Stromal cell of bone marrow (primary cell): ENCODE data around the gene PRX.
"Not testable (repeated sequence)": the region's sequence is repeated elsewhere in the genome, so short reads cannot be mapped to it uniquely, and the experiment has no call there.

Experiments
- DNase-seq: peaks from one replicate; pipeline ENCODE4 v3.0.0-alpha.2; 2012; ENCODE audit warnings: low read depth

The PRX gene

DNA sequence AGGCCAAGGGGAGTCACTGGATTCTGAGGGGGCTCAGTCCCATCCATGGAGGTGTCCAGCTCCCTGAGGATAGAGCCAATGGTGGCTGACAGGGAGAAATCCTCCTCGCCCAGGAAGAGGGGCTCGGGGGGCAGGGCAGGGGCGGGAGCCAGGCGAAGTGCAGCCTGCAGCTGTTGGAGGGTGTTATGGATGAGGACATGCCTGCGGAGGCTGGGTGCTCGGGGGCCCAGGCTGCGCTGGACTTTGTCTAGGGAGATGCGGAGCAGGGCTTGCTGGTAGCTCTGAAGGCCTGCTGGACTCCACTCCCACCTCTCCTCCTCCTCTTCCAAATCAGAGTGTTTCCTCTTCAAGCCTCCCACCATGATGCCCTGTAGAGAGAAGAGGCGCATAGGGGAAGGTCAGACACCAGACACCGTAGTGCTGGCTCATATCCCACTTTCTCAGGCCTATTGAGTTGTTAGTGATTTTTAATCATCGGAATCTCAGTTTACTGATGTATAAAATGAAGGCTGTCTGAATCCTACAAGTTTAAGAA lies 28.6 kb upstream of the PRX start:
- DNase-seq, result no peak

- no peak for DNase-seq
These were observed 25.1 kb upstream of the PRX start for GRCh38 chr19:40438284-40438683.

GRCh38 chr19:40433391-40434216 lies 20.4 kb upstream of the PRX start:
- peak; percentile 89 for DNase-seq

DNA sequence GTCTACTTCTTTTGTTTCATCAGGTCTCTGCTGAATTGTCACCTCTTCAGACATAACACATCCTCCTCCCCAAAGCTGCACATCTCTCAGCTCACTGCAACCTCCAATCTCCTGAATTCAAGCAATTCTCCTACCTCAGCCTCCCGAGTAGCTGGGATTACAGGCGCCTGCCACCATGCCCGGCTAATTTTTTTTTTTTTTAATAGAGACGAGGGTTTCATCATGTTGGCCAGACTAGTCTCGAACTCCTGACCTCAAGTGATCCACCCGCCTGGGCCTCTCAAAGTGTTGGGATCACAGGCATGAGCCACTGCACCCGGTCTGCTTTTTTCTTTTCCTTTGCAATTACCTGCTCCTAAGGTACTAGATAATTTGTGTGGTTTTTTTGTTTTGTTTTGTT lies 19.6 kb upstream of the PRX start:
- not testable (repeated sequence) for DNase-seq

DNA sequence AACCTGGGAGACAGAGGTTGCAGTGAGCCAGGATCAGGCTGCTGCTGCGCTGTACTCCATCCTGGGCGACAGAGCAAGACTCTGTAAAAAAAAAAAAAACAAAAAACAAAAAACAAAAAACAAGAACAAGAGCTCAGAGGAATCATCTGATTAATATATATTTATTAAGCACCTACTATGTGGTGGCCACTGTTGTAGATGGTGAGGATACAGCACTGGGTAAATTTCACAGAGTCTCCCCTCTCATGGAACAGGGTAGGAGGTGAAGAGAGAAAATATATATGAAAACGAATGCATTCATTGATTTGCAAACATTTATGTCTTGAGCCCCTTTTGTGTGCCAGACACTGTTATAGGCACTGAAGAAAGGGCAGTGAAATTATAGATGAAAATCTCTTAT lies 18.5 kb upstream of the PRX start:
- no peak for DNase-seq

DNA sequence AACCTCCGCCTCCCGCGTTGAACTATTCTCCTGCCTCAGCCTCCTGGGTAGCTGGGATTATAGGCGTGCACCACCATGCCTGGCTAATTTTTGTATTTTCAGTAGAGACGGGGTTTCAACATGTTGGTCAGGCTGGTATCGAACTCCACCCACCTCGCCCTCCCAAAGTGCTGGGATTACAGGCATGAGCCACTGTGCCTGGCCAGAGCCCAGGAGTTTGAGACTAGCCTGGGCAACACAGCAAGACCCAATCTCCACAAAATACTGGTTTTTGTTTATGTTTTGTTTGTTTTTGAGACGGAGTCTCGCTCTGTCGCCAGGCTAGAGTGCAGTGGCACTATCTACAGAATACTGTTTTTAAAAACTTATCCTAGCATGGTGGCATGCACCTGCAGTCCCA lies 17.1 kb upstream of the PRX start:
- not testable (repeated sequence) for DNase-seq

GRCh38 chr19:40428197-40428596 lies 15.0 kb upstream of the PRX start:
- DNase-seq, result not testable (repeated sequence)

GRCh38 chr19:40425450-40426287 lies 12.5 kb upstream of the PRX start, which contains the start of gene SERTAD1:
Gene SERTAD1, minus strand, starts transcription at chr19:40425992. Its CDS starts 2,446 bp downstream, at chr19:40423546.
- peak; percentile 98 for DNase-seq

DNA sequence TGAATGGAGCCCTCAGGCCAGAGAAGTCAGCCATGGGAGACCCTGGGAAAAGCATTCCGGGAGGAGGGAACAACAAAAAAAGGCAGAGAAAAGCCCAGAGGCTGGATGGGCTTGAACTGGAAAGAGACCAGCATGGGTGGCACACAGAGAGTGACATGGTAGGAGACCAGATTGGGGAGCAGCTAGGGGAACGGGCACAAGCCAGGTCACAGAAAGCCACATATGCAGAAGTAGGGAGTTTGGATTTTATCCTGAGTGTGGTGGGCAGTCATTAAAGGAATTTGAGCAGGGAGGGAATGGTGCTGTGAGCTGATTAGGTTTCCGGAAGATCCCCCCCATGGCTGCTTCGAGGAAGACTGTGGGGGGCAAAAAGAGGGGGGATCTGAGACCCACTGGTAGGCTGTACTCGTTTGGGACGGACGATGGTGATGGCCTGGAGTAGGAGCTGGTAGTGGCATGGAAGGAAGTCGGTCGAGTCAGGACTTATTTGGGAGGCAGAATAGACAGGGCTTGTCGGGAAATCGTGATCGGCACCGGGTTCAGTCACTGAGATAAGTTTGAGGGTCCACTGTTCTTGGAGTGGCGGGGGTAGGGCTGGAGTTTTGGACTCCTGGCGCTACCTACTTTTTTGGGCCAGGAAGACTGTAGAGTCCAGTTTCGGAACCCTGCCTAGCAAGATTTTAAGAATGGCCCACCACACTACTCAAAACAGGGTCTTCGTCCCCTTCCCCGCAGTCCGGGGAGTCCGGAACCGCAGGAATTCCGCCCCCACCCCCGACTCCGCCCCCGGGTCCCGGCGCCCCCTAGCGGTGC lies 11.7 kb upstream of the PRX start:
- no peak for DNase-seq

DNA sequence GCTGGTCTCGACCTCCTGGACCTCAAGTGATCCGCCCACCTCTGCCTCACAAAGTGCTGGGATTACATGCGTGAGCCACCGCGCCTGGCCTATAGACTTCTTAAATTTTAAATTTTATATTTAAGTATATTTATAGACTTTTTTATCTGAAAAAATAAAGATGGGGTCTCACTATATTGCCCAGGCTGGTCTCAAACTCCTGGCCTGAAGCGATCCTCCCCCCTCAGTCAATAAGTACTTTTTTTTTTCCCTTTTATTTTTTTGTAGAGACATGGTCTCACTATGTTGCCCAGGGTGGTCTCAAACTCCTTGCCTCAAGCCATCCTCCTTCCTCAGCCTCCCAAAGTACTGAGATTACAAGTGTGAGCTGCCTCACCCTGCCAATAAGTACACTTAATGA lies 10.8 kb upstream of the PRX start:
- DNase-seq, result no peak

DNA sequence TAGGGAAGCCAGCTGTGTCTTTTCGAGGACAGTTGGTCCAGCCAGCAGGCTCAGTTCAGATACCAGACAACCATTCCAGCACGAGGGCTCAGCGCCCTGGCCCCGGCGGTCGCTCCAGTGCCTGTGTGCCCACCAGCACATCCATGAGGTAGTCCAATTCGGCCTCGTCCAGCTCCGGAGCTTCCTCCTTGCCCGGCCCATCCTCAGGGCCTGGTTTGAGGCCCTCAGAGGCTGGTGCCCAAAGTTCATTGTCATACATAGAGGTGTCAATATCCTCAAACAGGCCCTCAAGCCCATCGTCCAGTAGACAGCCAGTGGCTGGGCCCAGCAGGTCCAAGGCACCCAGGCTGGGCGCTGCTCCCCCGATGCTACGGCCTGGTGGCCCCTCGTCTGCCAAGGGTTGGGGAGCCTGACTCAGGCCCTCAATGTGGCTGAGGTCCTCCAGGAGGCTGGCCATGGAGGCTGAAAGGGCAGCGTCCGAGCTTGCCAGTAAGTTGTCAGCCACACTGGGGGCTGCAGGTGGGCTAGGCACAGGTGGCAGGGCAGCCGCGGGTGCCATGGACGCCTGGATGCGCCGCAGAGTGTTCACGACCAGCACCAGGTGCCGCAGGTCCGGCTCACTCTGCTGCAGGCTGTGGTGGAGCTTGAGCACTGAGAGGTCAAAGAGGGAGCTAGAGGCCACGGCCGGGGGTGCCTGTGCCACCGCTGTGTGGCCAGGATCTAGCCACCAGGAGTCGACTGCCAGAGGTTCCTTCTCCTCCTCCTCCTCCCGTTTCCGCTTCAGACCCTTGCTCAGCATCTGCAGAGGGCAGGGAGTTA lies 9.8 kb upstream of the PRX start:
- no peak for DNase-seq

- no peak for DNase-seq
These were observed 9.0 kb upstream of the PRX start for GRCh38 chr19:40421993-40422747.

DNA sequence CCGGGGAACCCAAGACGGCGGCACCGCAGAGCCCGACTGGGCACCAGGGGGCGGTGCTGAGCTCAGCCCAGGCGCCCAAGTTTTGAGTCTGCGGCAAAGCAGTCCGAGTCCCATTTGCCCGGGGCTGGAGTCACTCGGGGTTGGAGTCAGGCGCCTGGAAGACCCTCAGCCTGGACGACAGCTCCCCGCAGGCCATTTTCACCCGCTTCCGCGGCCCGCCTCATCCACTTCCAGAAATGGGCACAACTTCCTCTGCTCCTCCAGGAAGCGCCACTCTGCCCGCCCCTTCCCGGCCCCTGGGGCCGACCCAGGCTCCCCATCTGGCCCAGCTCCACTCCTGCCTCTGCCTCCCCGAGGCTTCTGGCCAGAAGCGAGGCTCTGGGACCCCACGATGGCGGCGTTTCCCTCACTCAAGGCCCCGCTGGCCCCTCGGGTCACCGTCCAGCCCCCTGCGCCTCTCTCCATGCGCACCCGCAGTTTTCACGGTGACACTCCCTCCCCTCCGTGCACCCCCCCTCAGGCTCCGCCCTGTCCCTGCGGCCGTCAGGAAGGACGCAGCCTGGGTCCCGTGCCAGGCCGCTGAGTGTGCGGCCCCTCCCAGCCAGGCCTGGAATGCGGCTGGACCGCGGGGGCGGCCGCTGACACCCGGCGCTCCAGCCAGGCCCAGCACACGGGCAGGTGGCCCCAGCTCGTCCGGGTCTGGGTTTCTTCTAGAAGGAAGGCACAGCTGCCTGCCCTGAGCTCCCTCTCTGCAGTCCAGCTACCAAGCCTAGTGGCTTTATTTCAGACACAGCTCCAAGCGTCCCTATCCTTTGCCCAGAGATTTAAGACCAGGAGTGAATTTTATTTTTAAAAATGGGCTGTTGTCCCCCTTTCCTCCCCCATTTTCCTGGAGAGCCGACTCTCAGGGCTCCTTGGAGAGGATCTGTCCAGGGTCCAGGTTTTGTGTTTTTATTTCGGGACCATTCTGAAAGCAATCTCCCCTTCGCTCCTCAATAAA lies 7.9 kb upstream of the PRX start:
- peak; percentile 85 for DNase-seq

- DNase-seq, result no peak
These were observed 7.2 kb upstream of the PRX start for GRCh38 chr19:40420451-40420765.

DNA sequence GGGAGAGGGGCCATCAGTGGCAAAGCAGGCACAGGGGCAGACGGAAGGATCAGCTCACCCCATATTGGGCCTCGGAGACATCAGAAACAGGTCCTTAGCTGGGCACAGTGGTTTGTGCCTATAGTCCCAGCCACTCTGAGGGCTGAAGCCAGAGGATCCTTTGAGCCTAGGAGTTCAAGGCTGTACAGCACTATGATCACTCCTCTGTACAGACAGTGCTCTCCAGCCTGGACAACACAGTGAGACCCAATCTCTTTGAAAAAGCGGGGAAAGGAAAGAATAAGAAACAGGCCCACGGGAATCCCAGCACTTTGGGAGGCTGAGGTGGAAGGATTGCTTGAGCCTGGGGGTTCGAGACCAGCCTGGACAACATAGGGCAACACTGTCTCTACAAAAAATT lies 6.6 kb upstream of the PRX start:
- no peak for DNase-seq

DNA sequence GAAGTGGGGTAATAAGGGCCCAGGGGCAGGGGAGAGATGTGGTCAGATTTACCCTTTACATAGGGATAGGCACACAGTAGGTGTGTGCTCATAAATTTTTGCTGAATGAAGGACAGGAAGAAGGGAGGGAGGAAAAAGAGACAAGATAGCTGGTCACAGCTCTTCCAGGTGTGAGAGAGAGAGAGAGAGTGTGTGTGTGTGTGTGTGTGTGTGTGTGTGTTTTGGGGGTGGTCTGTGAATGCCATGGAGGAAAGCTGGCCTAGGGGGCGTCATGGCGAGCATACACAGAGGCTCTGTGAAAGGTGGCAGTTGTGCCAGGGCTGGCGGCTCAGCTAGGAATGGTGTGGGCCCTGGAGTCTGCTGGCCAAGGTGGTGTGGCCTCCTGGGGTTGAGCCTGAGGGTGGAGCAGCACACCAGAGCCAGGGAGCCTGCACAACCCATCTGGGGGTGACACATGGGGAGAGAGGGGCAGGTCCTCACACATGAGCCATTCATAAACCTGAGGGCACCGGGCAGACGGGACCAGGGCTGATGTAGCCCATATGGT lies 6.0 kb upstream of the PRX start:
- DNase-seq, result no peak

- DNase-seq, result no peak
These were observed 4.9 kb upstream of the PRX start for GRCh38 chr19:40418040-40418439.

GRCh38 chr19:40417643-40417981 lies 4.4 kb upstream of the PRX start:
- no peak for DNase-seq
